DND-41 (cell line): ENCODE measurements around the gene FAM240B.

Experiments used
- ATAC-seq: fragments of 200-7000 bp; cut with Tn5 transposase; 3 replicates; pipeline ENCODE4 v1.9.1; 2021; ENCODE audit warnings: low read depth; ENCODE audit not compliant: insufficient read depth
- DNase-seq: peaks from one replicate; pipeline ENCODE4 v3.0.0-alpha.2; 2020
- H2AFZ ChIP-seq: 2 replicates; pipeline ENCODE4 v1.6.0; 2012; ENCODE audit warnings: low read depth, low read length
- H3K27ac ChIP-seq: 2 replicates; pipeline ENCODE4 v1.5.1; 2012; ENCODE audit warnings: low read length, inconsistent platforms
- H3K27me3 ChIP-seq: fragments of 200-600 bp; sonication (generic); 2 replicates; pipeline ENCODE4 v1.6.0; 2012; ENCODE audit warnings: low read length, mild to moderate bottlenecking, inconsistent platforms; ENCODE audit not compliant: insufficient read depth, poor library complexity
- H3K36me3 ChIP-seq: 2 replicates; pipeline ENCODE4 v1.5.1; 2012; ENCODE audit warnings: low read length, inconsistent platforms; ENCODE audit not compliant: insufficient read depth
- H3K4me1 ChIP-seq: 2 replicates; pipeline ENCODE4 v1.5.1; 2012; ENCODE audit warnings: mild to moderate bottlenecking, low read length; ENCODE audit not compliant: insufficient read depth
- H3K4me2 ChIP-seq: 2 replicates; pipeline ENCODE4 v1.6.0; 2012; ENCODE audit warnings: mild to moderate bottlenecking, moderate library complexity, low read length, inconsistent platforms; ENCODE audit not compliant: insufficient read depth
- H3K4me3 ChIP-seq, 2 experiments: fragments of 200-600 bp in 1 of 2; shearing (Covaris generic) in 1 of 2; 2 replicates each; pipeline ENCODE4 v1.5.1; 2012 to 2016; ENCODE audit warnings: inconsistent platforms in 2 of 2, low read length in 2 of 2, mild to moderate bottlenecking in 2 of 2, low read depth in 1 of 2, moderate library complexity in 1 of 2
- H3K79me2 ChIP-seq: 2 replicates; pipeline ENCODE4 v1.6.0; 2012; ENCODE audit warnings: low read length, inconsistent platforms; ENCODE audit not compliant: insufficient read depth
- H3K9ac ChIP-seq: 2 replicates; pipeline ENCODE4 v1.6.0; 2012; ENCODE audit warnings: low read depth, mild to moderate bottlenecking, inconsistent platforms, low read length, moderate library complexity
- H3K9me3 ChIP-seq: 2 replicates; pipeline ENCODE4 v1.5.1; 2012; ENCODE audit warnings: low read length, moderate library complexity, mild to moderate bottlenecking, inconsistent platforms; ENCODE audit not compliant: insufficient read depth, severe bottlenecking
- H4K20me1 ChIP-seq: 2 replicates; pipeline ENCODE4 v1.6.0; 2012; ENCODE audit warnings: low read length; ENCODE audit not compliant: insufficient read depth
- CTCF ChIP-seq: IDR thresholded peaks from 2 replicates; pipeline ENCODE4 v1.5.1; 2012; ENCODE audit warnings: borderline replicate concordance, low read length, moderate library complexity, mild to moderate bottlenecking; ENCODE audit not compliant: poor library complexity, severe bottlenecking; ENCODE audit errors: extremely low read depth
- EZH2 ChIP-seq: IDR thresholded peaks from 3 replicates; pipeline ENCODE4 v1.6.1; 2012; ENCODE audit warnings: borderline replicate concordance, low read depth, mild to moderate bottlenecking, moderate library complexity, low read length, inconsistent platforms; ENCODE audit not compliant: severe bottlenecking

FAM240B gene

DNA sequence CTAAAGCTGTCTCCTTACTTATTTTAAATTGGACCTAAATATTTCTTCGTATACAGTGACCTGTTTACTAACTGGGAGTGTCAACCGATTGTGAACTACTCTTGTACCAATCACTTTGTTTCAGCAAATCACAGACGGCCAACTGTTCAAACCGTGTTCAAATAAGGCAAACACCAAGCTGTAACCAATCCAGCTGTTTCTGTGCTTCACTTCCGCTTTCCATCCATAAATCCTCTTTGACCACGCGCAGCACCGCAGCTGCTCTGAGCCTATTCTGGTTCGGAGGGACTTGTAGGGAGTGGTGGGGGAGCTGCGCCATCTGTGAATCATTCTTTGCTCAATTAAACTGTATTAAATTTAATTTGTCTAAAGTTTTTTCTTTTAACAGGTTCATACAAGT, 4.8 kb upstream of the FAM240B start:
- H3K4me3 ChIP-seq: no peak overlapping the region
- no peaks in the 10 kb centered on the region for H3K4me1 ChIP-seq
- H3K27me3 ChIP-seq: no peaks in the 10 kb centered on the region
- H2AFZ ChIP-seq: no peak overlapping the region
- no peak overlapping the region for H3K27ac ChIP-seq
- no peak overlapping the region for H3K4me2 ChIP-seq
- DNase-seq (no peak), ATAC-seq (no peak)
- H3K36me3 ChIP-seq: no peaks in the 10 kb centered on the region
- no peaks in the 10 kb centered on the region for H4K20me1 ChIP-seq
- TF ChIP-seq EZH2 (no peak), CTCF (no peak)
- H3K79me2 ChIP-seq: no peaks in the 10 kb centered on the region
- H3K9me3 ChIP-seq: no peaks in the 10 kb centered on the region
- H3K9ac ChIP-seq: no peak overlapping the region

DNA sequence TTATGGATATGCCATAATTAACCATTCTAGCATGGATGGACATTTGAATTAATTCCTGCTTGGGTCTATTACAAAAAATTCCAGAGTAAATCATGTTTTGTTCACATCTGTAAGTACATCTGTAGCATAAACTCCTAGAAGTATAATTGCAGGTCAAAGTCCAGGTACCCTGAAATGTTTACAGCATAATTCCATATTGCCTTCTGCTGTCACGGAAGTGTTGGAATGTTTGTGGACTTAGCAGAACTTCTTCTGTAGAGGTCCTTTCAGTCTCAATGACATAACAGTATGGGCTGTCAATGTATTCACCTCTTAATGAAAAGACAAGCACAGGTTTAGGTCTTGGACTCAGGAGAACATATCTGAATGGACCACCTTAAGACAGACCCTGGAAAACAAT, 1.8 kb downstream of the FAM240B start:
- no peak overlapping the region for H2AFZ ChIP-seq
- no peak for ATAC-seq

GRCh38 chr9:38715684-38716083, 4.2 kb downstream of the FAM240B start:
- no peak for ATAC-seq

More for the DNA sequence above, 1.8 kb downstream of the FAM240B start:
- Histone ChIP-seq H3K36me3 (no peaks in the 10 kb centered on the region), H3K9ac (no peak overlapping the region), H3K4me2 (no peak overlapping the region), H3K27ac (no peak overlapping the region), H3K27me3 (no peaks in the 10 kb centered on the region), H3K4me1 (no peaks in the 10 kb centered on the region), H3K4me3 (no peak overlapping the region), H3K79me2 (no peaks in the 10 kb centered on the region), H4K20me1 (no peaks in the 10 kb centered on the region), H3K9me3 (no peaks in the 10 kb centered on the region)
- DNase-seq: no peak
- TF ChIP-seq EZH2: no peak

DNA sequence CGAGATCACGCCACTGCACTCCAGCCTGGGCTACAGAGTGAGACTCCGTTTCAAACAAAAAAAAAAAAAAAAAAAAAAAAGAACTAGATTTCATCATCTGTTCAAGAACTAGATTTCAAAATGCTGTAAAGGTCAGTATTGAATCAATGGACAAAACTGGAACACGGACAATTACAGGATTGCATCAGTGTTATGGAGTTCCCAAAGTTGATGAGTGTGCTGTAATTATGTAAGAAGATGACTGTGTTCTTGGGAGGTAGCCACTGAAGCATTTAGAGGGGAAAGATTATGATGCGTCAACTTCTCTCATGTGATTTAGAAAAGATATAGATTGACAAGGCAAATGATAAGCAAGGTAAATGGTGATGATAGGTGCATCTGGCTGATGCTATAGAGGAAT, 6.5 kb downstream of the FAM240B start:
- Histone ChIP-seq H3K4me1 (no peaks in the 10 kb centered on the region), H3K79me2 (no peaks in the 10 kb centered on the region), H3K9me3 (no peaks in the 10 kb centered on the region), H3K9ac (no peak overlapping the region), H3K27me3 (no peaks in the 10 kb centered on the region), H3K36me3 (no peaks in the 10 kb centered on the region), H3K4me3 (no peak overlapping the region), H2AFZ (no peak overlapping the region), H4K20me1 (no peaks in the 10 kb centered on the region), H3K27ac (no peak overlapping the region), H3K4me2 (no peak overlapping the region)
- no peak for TF ChIP-seq CTCF
- TF ChIP-seq EZH2: no peak
- ATAC-seq: no peak
- DNase-seq: no peak

More at GRCh38 chr9:38715684-38716083, 4.2 kb downstream of the FAM240B start:
- H2AFZ ChIP-seq: no peak overlapping the region
- DNase-seq: no peak
- H3K36me3 ChIP-seq: no peaks in the 10 kb centered on the region
- H3K4me1 ChIP-seq: no peaks in the 10 kb centered on the region
- H3K79me2 ChIP-seq: no peaks in the 10 kb centered on the region
- H3K4me2 ChIP-seq: no peak overlapping the region
- H3K27ac ChIP-seq: no peak overlapping the region
- no peaks in the 10 kb centered on the region for H4K20me1 ChIP-seq
- H3K9ac ChIP-seq: no peak overlapping the region
- H3K9me3 ChIP-seq: no peaks in the 10 kb centered on the region
- H3K4me3 ChIP-seq: no peak overlapping the region
- no peaks in the 10 kb centered on the region for H3K27me3 ChIP-seq
- no peak for TF ChIP-seq EZH2
- no peak for TF ChIP-seq CTCF
